Tongue (tissue), 2 donors: ENCODE measurements around the gene TNN. TPM values are rescaled to one million over a fixed set of nuclear protein-coding genes. Genes with fewer than 3 reads are reported as not detected.
A peak's percentile ranks its signal among the peaks of the same experiment; 100 is the strongest.

Experiments
- DNase-seq: peaks from one replicate; pipeline ENCODE4 v3.0.0-alpha.2; 2015
- total RNA-seq: library from RNA; depleted of rRNA; stranded (reverse); fragments of >200 nt; gene quantifications from one replicate; pipeline ENCODE4 v1.2.3, GENCODE V29; 2014

The TNN gene
- total RNA-seq, 1 donor from 2014 or later, result 54.2 TPM

- no peak for DNase-seq
Measured at GRCh38 chr1:175147569-175147968, 79.9 kb downstream of the TNN start.

GRCh38 chr1:175148068-175148467, 80.4 kb downstream of the TNN start:
- no peak for DNase-seq

GRCh38 chr1:175150596-175151319, 83.1 kb downstream of the TNN start:
- no peak for DNase-seq

GRCh38 chr1:175152006-175152652, 84.5 kb downstream of the TNN start:
- peak; percentile 71 for DNase-seq

GRCh38 chr1:175154629-175155472, 87.2 kb downstream of the TNN start:
- peak; percentile 82 for DNase-seq

GRCh38 chr1:175155473-175155856, 87.8 kb downstream of the TNN start:
- no peak for DNase-seq

- DNase-seq, result no peak
Measured at GRCh38 chr1:175155936-175156335, 88.3 kb downstream of the TNN start.

- no peak for DNase-seq
Measured at GRCh38 chr1:175157200-175157599, 89.6 kb downstream of the TNN start.

GRCh38 chr1:175158170-175158591, 90.5 kb downstream of the TNN start:
- no peak for DNase-seq

- DNase-seq, result peak; percentile 70
Measured at GRCh38 chr1:175162955-175163354, 95.3 kb downstream of the TNN start.

GRCh38 chr1:175163702-175164101, 96.1 kb downstream of the TNN start:
- DNase-seq, result no peak

- no peak for DNase-seq
Measured at GRCh38 chr1:175164751-175165150, 97.1 kb downstream of the TNN start.

- no peak for DNase-seq
Measured at GRCh38 chr1:175166746-175167145, 99.1 kb downstream of the TNN start.

GRCh38 chr1:175167861-175168260, 100.2 kb downstream of the TNN start:
- DNase-seq, result no peak

GRCh38 chr1:175168782-175169181, 101.1 kb downstream of the TNN start:
- no peak for DNase-seq

- no peak for DNase-seq
Measured at GRCh38 chr1:175169286-175170018, 101.8 kb downstream of the TNN start.

- no peak for DNase-seq
Measured at GRCh38 chr1:175171036-175171913, 103.6 kb downstream of the TNN start.

- DNase-seq, result no peak
Measured at GRCh38 chr1:175172503-175172902, 104.9 kb downstream of the TNN start.

- no peak for DNase-seq
Measured at GRCh38 chr1:175173531-175173930, 105.9 kb downstream of the TNN start.

- no peak for DNase-seq
Measured at GRCh38 chr1:175174309-175175102, 106.9 kb downstream of the TNN start.
